Gastroesophageal sphincter (tissue), 4 donors: Measurements from ENCODE around the gene CENPT. TPM values are rescaled to one million over a fixed set of nuclear protein-coding genes. Genes with fewer than 3 reads are reported as not detected.

Experiments used
- ATAC-seq: fragments of 150-250 bp; one replicate; pipeline ENCODE4 v1.9.1; 2016; ENCODE audit warnings: mild to moderate bottlenecking, moderate library complexity
- H3K27ac ChIP-seq, 4 donors: fragments of 200-600 bp; sonication (generic) in 3 of 4; 1 replicate in 3 of 4; 2 replicates in 1 of 4; pipeline ENCODE4 v1.5.1; 2016 to 2019
- H3K27me3 ChIP-seq: fragments of 200-600 bp; sonication (generic); one replicate; pipeline ENCODE4 v1.5.1; 2019
- H3K36me3 ChIP-seq, 2 donors: fragments of 200-600 bp; sonication (generic); one replicate each; pipeline ENCODE4 v1.5.1; 2019; ENCODE audit warnings: control low read depth in 1 of 2
- H3K4me1 ChIP-seq, 3 donors: fragments of 200-600 bp; sonication (generic); 1 replicate in 2 of 3; 2 replicates in 1 of 3; pipeline ENCODE4 v1.5.1; 2016 to 2019; ENCODE audit warnings: control low read depth in 2 of 3
- H3K4me3 ChIP-seq, 2 donors: fragments of 200-600 bp; sonication (generic); one replicate each; pipeline ENCODE4 v1.5.1; 2019; ENCODE audit warnings: mild to moderate bottlenecking in 1 of 2, moderate library complexity in 1 of 2
- H3K9me3 ChIP-seq, 3 donors: fragments of 200-600 bp; sonication (generic); one replicate each; pipeline ENCODE4 v1.5.1; 2017 to 2019; ENCODE audit warnings: control low read depth in 2 of 3
- CTCF ChIP-seq, 4 experiments: fragments of 200-600 bp in 2 of 4; fragments of 450-650 bp in 2 of 4; sonication (generic) in 1 of 4; IDR thresholded peaks; one replicate each; pipeline ENCODE4 v1.5.1; 2017 to 2019; ENCODE audit warnings: antibody characterized with exemption in 4 of 4, mild to moderate bottlenecking in 2 of 4, moderate library complexity in 2 of 4
- EP300 ChIP-seq: sonication (generic); formaldehyde crosslinking; IDR thresholded peaks from one replicate; pipeline ENCODE4 v1.6.1; 2017; ENCODE audit warnings: antibody characterized with exemption, mild to moderate bottlenecking
- POLR2A ChIP-seq, 2 donors: fragments of 450-650 bp; IDR thresholded peaks; one replicate each; pipeline ENCODE4 v1.6.1; 2017; ENCODE audit warnings: antibody characterized with exemption in 2 of 2, mild to moderate bottlenecking in 2 of 2, moderate library complexity in 1 of 2
- POLR2AphosphoS5 ChIP-seq: sonication (generic); formaldehyde crosslinking; IDR thresholded peaks from one replicate; pipeline ENCODE4 v1.6.1; 2017; ENCODE audit warnings: antibody characterized with exemption
- WGBS, 2 donors: methylation state at CpG; one replicate each; pipeline ENCODE4 v1.1.5; 2018; ENCODE audit warnings: low coverage in 1 of 2; 5-methylcytosine and 5-hydroxymethylcytosine counted together
- total RNA-seq, 4 donors: library from RNA; depleted of rRNA; stranded (reverse); fragments of >200 nt; gene quantifications; one replicate each; pipeline ENCODE4 v1.1.0, GENCODE V29; 2016

Gene CENPT
- total RNA-seq, 4 donors from 2014 or later = 15.4 to 44.2 (median 35.3) TPM

- no peaks in the 10 kb centered on the region for H3K4me1 ChIP-seq
- TF ChIP-seq POLR2A (IDR thresholded peaks at IDR 0.05) = no peak
- no peak for TF ChIP-seq EP300
- TF ChIP-seq CTCF (IDR thresholded peaks at IDR 0.05) = no peak
- TF ChIP-seq POLR2AphosphoS5 = no peak
- 100% methylated on average over 1 to 2 of the region's 2 CpGs for WGBS, 2 donors
- no peak overlapping the region for H3K27ac ChIP-seq
- no peaks in the 10 kb centered on the region for H3K9me3 ChIP-seq
- no peak for ATAC-seq
- no peak overlapping the region for H3K4me3 ChIP-seq
- no peaks in the 10 kb centered on the region for H3K27me3 ChIP-seq
- H3K36me3 ChIP-seq = peaks cover 0 to 14% of the 10 kb centered on the region in 2 donors
These were observed 25.0 kb downstream of the CENPT start for GRCh38 chr16:67822511-67822910.

- no peak for ATAC-seq
- Histone ChIP-seq H3K4me3 (no peak overlapping the region), H3K36me3 (no peaks in the 10 kb centered on the region), H3K27me3 (no peaks in the 10 kb centered on the region), H3K27ac (no peak overlapping the region), H3K4me1 (peaks cover 0 to 9% (median 0%) of the 10 kb centered on the region in 3 donors), H3K9me3 (no peaks in the 10 kb centered on the region)
- 86 to 100% methylated on average over 1 to 3 of the region's 11 CpGs for WGBS, 2 donors
- TF ChIP-seq EP300 (no peak), POLR2A (IDR thresholded peaks at IDR 0.05) (no peak), POLR2AphosphoS5 (no peak), CTCF (IDR thresholded peaks at IDR 0.05) (no peak)
These were observed 26.8 kb downstream of the CENPT start for GRCh38 chr16:67820608-67821259.

GRCh38 chr16:67814567-67814966 is 32.9 kb downstream of the CENPT start:
- Histone ChIP-seq H3K27me3 (no peaks in the 10 kb centered on the region), H3K4me3 (no peak overlapping the region), H3K9me3 (no peaks in the 10 kb centered on the region), H3K27ac (no peak overlapping the region), H3K4me1 (peaks cover 0 to 9% (median 0%) of the 10 kb centered on the region in 3 donors), H3K36me3 (no peaks in the 10 kb centered on the region)
- TF ChIP-seq POLR2A (IDR thresholded peaks at IDR 0.05) (no peak), EP300 (no peak), POLR2AphosphoS5 (no peak), CTCF (IDR thresholded peaks at IDR 0.05) (no peak)
- WGBS, 2 donors = 79 to 89% methylated on average over 3 to 8 of the region's 8 CpGs
- no peak for ATAC-seq

- no peak for ATAC-seq
- H3K9me3 ChIP-seq = no peaks in the 10 kb centered on the region
- TF ChIP-seq EP300 (no peak), POLR2AphosphoS5 (no peak), POLR2A (IDR thresholded peaks at IDR 0.05) (no peak), CTCF (IDR thresholded peaks at IDR 0.05) (no peak)
- no peak overlapping the region for H3K4me3 ChIP-seq
- H3K36me3 ChIP-seq = no peaks in the 10 kb centered on the region
- H3K4me1 ChIP-seq = peaks cover 0 to 14% (median 4%) of the 10 kb centered on the region in 3 donors
- 100% methylated on average over 1 of the region's 1 CpG for WGBS, 2 donors
- no peaks in the 10 kb centered on the region for H3K27me3 ChIP-seq
- H3K27ac ChIP-seq = no peak overlapping the region
These were observed 35.6 kb downstream of the CENPT start for GRCh38 chr16:67811899-67812298.

GRCh38 chr16:67807148-67807682 is 40.3 kb downstream of the CENPT start:
- 37 to 38% methylated on average over 14 to 16 of the region's 24 CpGs for WGBS, 2 donors
- no peaks in the 10 kb centered on the region for H3K9me3 ChIP-seq
- peak; percentile 4 for ATAC-seq
- H3K4me1 ChIP-seq = peaks cover 0 to 40% (median 16%) of the 10 kb centered on the region in 3 donors
- H3K27me3 ChIP-seq = no peaks in the 10 kb centered on the region
- peaks cover 0 to 17% of the 10 kb centered on the region in 2 donors for H3K36me3 ChIP-seq
- TF ChIP-seq POLR2AphosphoS5 (no peak), CTCF (IDR thresholded peaks at IDR 0.05) (peak in 1 of 4 experiments; percentile 6)
- H3K27ac ChIP-seq = peak overlapping the region in 3 of 4 donors; percentile 87 to 93 (median 90)
- H3K4me3 ChIP-seq = peak overlapping the region; percentile 91 to 97
